Measurements from ENCODE around the gene RCC1.
"Not testable (repeated sequence)": the region's sequence is repeated elsewhere in the genome, so short reads cannot be mapped to it uniquely, and the experiment has no call there.

DNA sequence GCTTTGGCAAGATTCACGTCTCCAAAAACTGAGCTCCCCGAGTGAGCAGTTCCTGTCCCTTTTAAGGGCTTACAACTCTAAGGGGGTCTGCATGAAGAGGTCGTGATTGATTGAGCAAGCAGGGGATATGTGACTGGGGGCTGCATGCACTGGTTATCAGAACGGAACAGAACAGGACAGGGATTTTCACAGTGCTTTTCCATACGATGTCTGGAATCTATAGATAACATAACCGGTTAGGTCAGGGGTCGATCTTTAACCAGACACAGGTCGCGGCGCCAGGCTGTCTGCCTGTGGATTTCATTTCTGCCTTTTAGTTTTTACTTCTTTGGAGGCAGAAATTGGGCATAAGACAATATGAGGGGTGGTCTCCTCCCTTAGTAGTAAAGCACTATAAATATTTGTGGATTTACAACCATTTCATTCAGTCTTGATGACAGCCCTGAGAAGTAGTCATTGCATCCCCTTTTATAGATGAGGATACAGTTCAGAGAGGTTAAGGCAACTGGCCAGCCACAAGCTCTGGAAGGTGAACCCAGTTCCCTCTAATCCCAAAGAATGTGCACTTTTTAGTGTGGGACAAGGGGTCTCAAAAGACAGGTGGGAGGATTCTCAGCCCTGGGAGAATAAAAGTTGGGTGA is 19.3 kb downstream of the RCC1 start:
- TF ChIP-seq POLR2A (IDR thresholded peaks at IDR 0.05): not testable (repeated sequence)
- TF ChIP-seq, protein P1, sequence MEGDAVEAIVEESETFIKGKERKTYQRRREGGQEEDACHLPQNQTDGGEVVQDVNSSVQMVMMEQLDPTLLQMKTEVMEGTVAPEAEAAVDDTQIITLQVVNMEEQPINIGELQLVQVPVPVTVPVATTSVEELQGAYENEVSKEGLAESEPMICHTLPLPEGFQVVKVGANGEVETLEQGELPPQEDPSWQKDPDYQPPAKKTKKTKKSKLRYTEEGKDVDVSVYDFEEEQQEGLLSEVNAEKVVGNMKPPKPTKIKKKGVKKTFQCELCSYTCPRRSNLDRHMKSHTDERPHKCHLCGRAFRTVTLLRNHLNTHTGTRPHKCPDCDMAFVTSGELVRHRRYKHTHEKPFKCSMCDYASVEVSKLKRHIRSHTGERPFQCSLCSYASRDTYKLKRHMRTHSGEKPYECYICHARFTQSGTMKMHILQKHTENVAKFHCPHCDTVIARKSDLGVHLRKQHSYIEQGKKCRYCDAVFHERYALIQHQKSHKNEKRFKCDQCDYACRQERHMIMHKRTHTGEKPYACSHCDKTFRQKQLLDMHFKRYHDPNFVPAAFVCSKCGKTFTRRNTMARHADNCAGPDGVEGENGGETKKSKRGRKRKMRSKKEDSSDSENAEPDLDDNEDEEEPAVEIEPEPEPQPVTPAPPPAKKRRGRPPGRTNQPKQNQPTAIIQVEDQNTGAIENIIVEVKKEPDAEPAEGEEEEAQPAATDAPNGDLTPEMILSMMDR (IDR thresholded peaks at IDR 0.05): not testable (repeated sequence)
